AG10803 (cell line): ENCODE results near the gene GET3.

Source experiments
- DNase-seq: peaks from one replicate; pipeline ENCODE4 v3.0.0; 2010; ENCODE audit warnings: low read depth
- H3K4me3 ChIP-seq: 2 replicates; pipeline ENCODE4 v1.5.1; 2011; ENCODE audit warnings: mild to moderate bottlenecking, low read length, control low read depth
- TF ChIP-seq, protein P1 (sequence below): conservative IDR thresholded peaks from 2 replicates; pipeline ENCODE4 v1.5.1; 2011; ENCODE audit warnings: mild to moderate bottlenecking, low read length, control low read depth, inconsistent platforms

Gene GET3

DNA sequence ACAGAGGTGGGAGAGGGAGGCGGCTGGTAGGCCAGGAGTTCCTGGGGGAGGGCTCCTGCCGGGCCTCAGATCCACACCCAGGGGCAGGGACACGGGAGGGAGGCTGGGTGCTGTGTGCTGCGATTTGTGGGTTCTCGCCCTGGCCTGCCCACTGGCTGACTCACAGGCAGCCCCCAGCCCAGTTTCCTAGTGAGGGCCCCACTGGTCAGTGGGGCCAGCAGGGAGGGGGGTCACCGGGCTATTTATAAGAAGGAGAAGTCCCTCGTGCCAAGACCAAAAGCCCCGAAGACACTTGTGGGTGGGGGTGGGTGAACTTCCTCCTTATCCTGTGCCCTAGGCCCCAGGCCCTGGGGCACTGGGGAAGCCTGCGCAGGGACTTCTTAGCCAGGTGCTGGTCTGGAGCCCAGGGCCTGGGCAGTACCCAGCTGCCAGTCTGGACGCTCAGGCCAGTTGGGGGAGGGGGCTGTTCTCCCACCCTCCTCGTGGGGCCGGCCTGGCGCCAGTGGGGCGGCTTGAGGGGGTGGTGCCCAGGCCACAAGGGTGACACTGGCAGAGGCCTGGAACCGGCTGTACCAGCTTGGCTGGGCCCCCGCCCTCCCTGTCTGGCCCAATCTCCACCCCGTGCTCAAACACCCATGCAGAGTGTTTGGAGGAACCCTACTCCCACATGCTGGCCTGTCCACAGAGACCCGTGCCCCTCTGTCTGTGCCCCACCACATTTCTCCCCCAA is 49.0 kb downstream of the GET3 start:
- no peak for DNase-seq
- no peak overlapping the region for H3K4me3 ChIP-seq
- TF ChIP-seq, protein P1, sequence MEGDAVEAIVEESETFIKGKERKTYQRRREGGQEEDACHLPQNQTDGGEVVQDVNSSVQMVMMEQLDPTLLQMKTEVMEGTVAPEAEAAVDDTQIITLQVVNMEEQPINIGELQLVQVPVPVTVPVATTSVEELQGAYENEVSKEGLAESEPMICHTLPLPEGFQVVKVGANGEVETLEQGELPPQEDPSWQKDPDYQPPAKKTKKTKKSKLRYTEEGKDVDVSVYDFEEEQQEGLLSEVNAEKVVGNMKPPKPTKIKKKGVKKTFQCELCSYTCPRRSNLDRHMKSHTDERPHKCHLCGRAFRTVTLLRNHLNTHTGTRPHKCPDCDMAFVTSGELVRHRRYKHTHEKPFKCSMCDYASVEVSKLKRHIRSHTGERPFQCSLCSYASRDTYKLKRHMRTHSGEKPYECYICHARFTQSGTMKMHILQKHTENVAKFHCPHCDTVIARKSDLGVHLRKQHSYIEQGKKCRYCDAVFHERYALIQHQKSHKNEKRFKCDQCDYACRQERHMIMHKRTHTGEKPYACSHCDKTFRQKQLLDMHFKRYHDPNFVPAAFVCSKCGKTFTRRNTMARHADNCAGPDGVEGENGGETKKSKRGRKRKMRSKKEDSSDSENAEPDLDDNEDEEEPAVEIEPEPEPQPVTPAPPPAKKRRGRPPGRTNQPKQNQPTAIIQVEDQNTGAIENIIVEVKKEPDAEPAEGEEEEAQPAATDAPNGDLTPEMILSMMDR = no peak

DNA sequence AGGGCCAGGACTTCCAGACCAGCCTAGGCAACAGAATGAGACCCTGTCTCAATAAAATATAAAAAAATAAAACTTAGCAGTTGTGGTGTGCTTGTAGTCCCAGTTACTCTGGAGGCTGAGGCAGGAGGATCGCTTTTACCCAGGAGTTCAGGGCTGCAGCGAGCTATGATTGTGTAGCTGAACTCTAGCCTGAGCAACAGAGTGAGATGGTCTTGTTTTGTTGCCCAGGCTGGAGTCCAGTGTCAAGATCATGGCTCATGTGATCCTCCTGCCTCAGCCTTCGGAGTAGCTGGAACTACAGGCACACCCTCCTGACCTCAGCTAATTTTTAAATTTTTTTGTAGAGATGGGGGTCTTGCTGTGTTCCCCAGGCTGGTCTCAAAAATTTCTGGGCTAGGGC is 49.7 kb downstream of the GET3 start:
- DNase-seq = no peak
- TF ChIP-seq, protein P1 = no peak
- no peak overlapping the region for H3K4me3 ChIP-seq

DNA sequence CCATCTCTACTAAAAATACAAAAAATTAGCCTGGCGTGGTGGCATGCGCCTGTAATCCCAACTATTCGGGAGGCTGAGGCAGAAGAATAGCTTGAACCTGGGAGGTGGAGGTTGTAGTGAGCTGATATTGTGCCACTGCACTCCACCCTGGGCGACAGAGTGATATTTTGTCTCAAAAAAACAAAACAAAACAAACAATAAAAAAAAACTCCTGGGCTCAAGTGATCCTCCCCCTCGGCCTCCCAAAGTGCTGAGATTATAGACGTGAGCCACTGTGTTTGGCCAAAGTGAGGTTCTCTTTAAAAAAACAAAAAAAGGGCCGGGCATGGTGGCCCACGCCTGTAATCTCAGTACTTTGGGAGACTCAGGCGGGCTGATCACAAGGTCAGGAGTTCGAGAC is 50.2 kb downstream of the GET3 start:
- TF ChIP-seq, protein P1 = no peak
- no peak overlapping the region for H3K4me3 ChIP-seq
- DNase-seq = no peak

DNA sequence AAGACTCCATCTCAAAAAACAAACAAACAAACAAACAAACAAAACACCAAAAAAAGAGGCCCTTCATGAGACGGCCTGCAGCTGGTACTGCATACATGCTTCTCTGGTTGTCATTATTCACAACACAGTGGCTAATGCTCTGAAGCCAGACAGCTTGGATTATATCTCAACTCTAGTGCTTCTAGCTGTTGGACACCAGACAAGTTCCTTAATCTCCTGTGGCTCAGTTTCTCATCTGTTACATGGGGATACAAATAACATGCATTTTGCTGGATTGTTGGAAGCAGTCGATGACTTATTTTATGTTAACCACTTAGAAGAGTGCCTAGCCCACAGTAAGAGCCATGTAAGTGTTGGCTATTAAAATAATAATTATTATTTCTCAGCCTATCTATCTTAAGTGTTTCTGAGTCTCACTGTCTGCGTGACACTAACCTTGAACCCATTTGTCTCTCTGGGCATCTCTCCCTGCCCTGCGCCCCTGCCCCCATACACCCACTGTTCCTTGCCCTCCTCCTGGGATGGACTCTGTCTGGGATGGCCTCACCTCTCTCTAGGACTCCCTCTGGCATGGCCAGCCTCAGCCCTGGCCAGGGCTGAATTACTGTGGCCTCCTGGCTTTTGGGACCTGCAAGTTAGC is 50.9 kb downstream of the GET3 start:
- peak overlapping the region; percentile 99 for H3K4me3 ChIP-seq
- DNase-seq = no peak
- TF ChIP-seq, protein P1 = no peak

DNA sequence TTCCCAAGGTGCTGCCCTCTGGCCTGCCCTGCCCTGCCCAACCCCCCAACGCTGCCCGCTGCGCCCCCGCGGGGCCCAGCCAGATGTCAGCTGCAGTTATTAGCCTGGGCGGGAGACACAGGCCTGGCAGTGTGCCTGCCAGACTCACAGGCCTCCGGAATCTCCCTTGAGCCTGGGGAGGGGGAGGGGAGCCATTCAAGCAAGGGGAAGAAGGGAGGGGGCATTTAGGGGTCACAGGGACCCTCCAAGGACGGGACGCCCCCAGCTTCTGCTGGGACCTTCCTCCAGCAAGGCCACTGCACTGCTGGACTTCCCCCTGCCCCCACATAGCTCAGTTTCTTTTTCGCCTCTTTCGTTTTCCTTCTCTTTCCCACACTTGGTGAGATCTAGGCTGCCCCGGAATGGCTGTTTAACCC is 51.4 kb downstream of the GET3 start:
- H3K4me3 ChIP-seq = peak overlapping the region; percentile 99
- DNase-seq = peak; percentile 72

DNA sequence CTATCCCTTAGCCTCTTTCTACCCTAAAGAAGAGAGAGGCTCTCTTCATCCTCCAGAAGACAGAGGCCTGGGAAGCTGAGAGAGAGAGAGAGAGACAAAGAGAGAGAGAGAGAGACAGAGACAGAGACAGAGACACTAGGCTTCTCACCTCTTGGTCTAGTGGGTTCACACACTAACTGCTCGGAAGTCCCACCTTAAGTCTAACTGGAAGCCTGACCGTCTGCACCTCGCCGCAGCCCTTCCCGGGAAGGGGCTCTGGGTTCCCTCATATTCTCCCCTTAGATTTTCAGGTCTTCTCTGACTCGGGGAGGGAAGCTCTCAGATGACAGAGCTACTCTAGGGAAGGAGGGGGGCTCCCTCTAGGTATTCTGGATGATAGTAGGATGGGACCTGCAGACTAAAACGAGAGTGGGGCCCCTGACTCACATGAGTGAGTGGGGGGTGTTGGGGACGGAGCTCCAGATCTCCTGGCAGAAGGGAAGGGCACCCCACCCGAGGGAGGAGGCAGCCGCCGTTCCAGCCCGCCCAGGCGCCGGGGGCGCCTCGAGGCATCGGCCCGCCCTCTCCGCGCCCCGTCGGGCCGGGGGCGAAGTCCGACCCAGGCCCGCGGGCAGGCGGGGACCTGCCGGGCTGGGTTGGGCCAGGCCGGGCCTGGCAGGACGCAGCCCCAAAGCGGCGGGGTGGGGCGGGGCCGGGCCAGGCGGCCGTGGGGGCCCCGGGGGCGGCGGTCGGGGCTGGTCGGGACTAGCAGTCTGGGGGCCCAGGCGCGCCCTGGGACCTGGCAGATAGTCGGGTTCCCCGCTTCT is 52.0 kb downstream of the GET3 start:
- DNase-seq = no peak
- TF ChIP-seq, protein P1 = no peak
- H3K4me3 ChIP-seq = peak overlapping the region; percentile 99

More for the DNA sequence above, 51.4 kb downstream of the GET3 start:
- TF ChIP-seq, protein P1 = no peak
